ENCODE measurements around the gene PLEKHM3.

The PLEKHM3 gene

GRCh38 chr2:207944334-207944733, 81.0 kb downstream of the PLEKHM3 start:
- peaks cover 0 to 7% of the 10 kb centered on the region in 2 experiments; a peak in 1 of 3 replicates for H3K36me3 ChIP-seq (ENCODE audit: control insufficient read depth in 2 of 2, insufficient read depth in 1 of 2, low read length in 2 of 2)
- CTCF ChIA-PET: no interaction called here
- POLR2A ChIA-PET: interaction anchor here (0.7 kb wide), 1 partner anchor 127 kb away, joined by 6 read pairs; no protein-coding TSS in a partner anchor

More at GRCh38 chr2:207944334-207944733, 81.0 kb downstream of the PLEKHM3 start:
- Histone ChIP-seq H3K9me3 (ENCODE audit: control insufficient read depth, insufficient read depth, low read depth, low read length) (no peaks in the 10 kb centered on the region), H3K4me3 (ENCODE audit: low read depth, low read length) (no peak overlapping the region), H3K4me1 (ENCODE audit: control insufficient read depth, insufficient read depth, low read length) (peaks cover 4% of the 10 kb centered on the region; the same call in 1 of the 2 replicates), H3K27ac (ENCODE audit: extremely low read depth, low read depth, low read length) (no peak overlapping the region)
- no peak for TF ChIP-seq ZNF426 (tag by site-specific recombination; IDR thresholded peaks at IDR 0.05)
- TF ChIP-seq ZNF518A (tag by site-specific recombination; conservative IDR thresholded peaks at IDR 0.05; ENCODE audit: low read depth): no peak
- TF ChIP-seq KLF7 (tag by site-specific recombination; IDR thresholded peaks at IDR 0.05; ENCODE audit: borderline replicate concordance): no peak
- TF ChIP-seq ZNF791 (tag by site-specific recombination; IDR thresholded peaks at IDR 0.05): no peak
- TF ChIP-seq SP3 (tag by site-specific recombination; IDR thresholded peaks at IDR 0.05): no peak
- no peak for TF ChIP-seq ZNF26 (tag by site-specific recombination; IDR thresholded peaks at IDR 0.05)
- TF ChIP-seq GLIS1 (tag by site-specific recombination; IDR thresholded peaks at IDR 0.05): no peak
- TF ChIP-seq SP7 (tag by site-specific recombination; IDR thresholded peaks at IDR 0.05): no peak
- no peak for TF ChIP-seq ZNF624 (tag by site-specific recombination; IDR thresholded peaks at IDR 0.05)
- no peak for TF ChIP-seq ZNF704 (tag by site-specific recombination; IDR thresholded peaks at IDR 0.05)
- TF ChIP-seq ZNF302 (tag by site-specific recombination; IDR thresholded peaks at IDR 0.05; ENCODE audit: low read depth): no peak
- no peak for TF ChIP-seq ZNF391 (tag by site-specific recombination; IDR thresholded peaks at IDR 0.05; ENCODE audit: borderline replicate concordance, low read depth)
- no peak for TF ChIP-seq ZEB2 (tag by site-specific recombination; IDR thresholded peaks at IDR 0.05)
- TF ChIP-seq SCRT1 (tag by site-specific recombination; IDR thresholded peaks at IDR 0.05; ENCODE audit: borderline replicate concordance): no peak
- TF ChIP-seq BCL6B (tag by site-specific recombination; IDR thresholded peaks at IDR 0.05): no peak
- no peak for TF ChIP-seq YY2 (tag by site-specific recombination; IDR thresholded peaks at IDR 0.05)
- TF ChIP-seq ZNF843 (tag by site-specific recombination; IDR thresholded peaks at IDR 0.05): no peak
- TF ChIP-seq ZNF157 (tag by site-specific recombination; IDR thresholded peaks at IDR 0.05): no peak
- TF ChIP-seq HIC1 (tag by site-specific recombination; IDR thresholded peaks at IDR 0.05): no peak
- no peak for TF ChIP-seq PRDM2 (tag by site-specific recombination; IDR thresholded peaks at IDR 0.05; ENCODE audit: borderline replicate concordance)
